ENCODE data around the gene ARHGAP23.

ARHGAP23 gene

GRCh38 chr17:38533866-38534497, 105.7 kb downstream of the ARHGAP23 start:
- no peak for DNase-seq

GRCh38 chr17:38534498-38534885, 106.2 kb downstream of the ARHGAP23 start:
- DNase-seq, result no peak

- no peak for DNase-seq
Measured at GRCh38 chr17:38535886-38536285, 107.6 kb downstream of the ARHGAP23 start.

GRCh38 chr17:38536661-38537060, 108.4 kb downstream of the ARHGAP23 start:
- DNase-seq, result no peak

- DNase-seq, result no peak
Measured at GRCh38 chr17:38538906-38539305, 110.6 kb downstream of the ARHGAP23 start.

GRCh38 chr17:38539386-38539785, 111.1 kb downstream of the ARHGAP23 start:
- no peak for DNase-seq

GRCh38 chr17:38540514-38541045, 112.3 kb downstream of the ARHGAP23 start:
- DNase-seq, result no peak

- DNase-seq, result no peak
Measured at GRCh38 chr17:38541281-38541680, 113.0 kb downstream of the ARHGAP23 start.

GRCh38 chr17:38542286-38542685, 114.0 kb downstream of the ARHGAP23 start:
- no peak for DNase-seq

GRCh38 chr17:38543403-38544174, 115.3 kb downstream of the ARHGAP23 start:
- no peak for DNase-seq

GRCh38 chr17:38544175-38544838, 116.0 kb downstream of the ARHGAP23 start:
- DNase-seq, result no peak

GRCh38 chr17:38544839-38545209, 116.6 kb downstream of the ARHGAP23 start:
- no peak for DNase-seq

GRCh38 chr17:38545531-38546225, 117.4 kb downstream of the ARHGAP23 start:
- DNase-seq, result no peak

GRCh38 chr17:38546396-38546795, 118.1 kb downstream of the ARHGAP23 start:
- no peak for DNase-seq

- no peak for DNase-seq
Measured at GRCh38 chr17:38547444-38547843, 119.2 kb downstream of the ARHGAP23 start.

- no peak for DNase-seq
Measured at GRCh38 chr17:38549285-38549684, 121.0 kb downstream of the ARHGAP23 start.

GRCh38 chr17:38550661-38551060, 122.4 kb downstream of the ARHGAP23 start:
- no peak for DNase-seq

- DNase-seq, result no peak
Measured at GRCh38 chr17:38551121-38551520, 122.9 kb downstream of the ARHGAP23 start.

GRCh38 chr17:38552343-38552742, 124.1 kb downstream of the ARHGAP23 start:
- no peak for DNase-seq

GRCh38 chr17:38554430-38555350, 126.4 kb downstream of the ARHGAP23 start:
- DNase-seq, result no peak

GRCh38 chr17:38556239-38556638, 128.0 kb downstream of the ARHGAP23 start:
- no peak for DNase-seq

GRCh38 chr17:38557396-38557795, 129.1 kb downstream of the ARHGAP23 start:
- no peak for DNase-seq

All from activated CD4-positive, CD25-positive, alpha-beta regulatory T cell (primary cell).